ENCODE results near the gene SUGP1.

GRCh38 chr19:19349365-19349764 lies 29.1 kb upstream of the SUGP1 start:
- TF ChIP-seq, protein P1, sequence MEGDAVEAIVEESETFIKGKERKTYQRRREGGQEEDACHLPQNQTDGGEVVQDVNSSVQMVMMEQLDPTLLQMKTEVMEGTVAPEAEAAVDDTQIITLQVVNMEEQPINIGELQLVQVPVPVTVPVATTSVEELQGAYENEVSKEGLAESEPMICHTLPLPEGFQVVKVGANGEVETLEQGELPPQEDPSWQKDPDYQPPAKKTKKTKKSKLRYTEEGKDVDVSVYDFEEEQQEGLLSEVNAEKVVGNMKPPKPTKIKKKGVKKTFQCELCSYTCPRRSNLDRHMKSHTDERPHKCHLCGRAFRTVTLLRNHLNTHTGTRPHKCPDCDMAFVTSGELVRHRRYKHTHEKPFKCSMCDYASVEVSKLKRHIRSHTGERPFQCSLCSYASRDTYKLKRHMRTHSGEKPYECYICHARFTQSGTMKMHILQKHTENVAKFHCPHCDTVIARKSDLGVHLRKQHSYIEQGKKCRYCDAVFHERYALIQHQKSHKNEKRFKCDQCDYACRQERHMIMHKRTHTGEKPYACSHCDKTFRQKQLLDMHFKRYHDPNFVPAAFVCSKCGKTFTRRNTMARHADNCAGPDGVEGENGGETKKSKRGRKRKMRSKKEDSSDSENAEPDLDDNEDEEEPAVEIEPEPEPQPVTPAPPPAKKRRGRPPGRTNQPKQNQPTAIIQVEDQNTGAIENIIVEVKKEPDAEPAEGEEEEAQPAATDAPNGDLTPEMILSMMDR (IDR thresholded peaks at IDR 0.05 in 8 of 11, conservative IDR thresholded peaks at IDR 0.05 in 3 of 11), result no peak
- peak in 1 of 3 donors; percentile 63 for TF ChIP-seq POLR2AphosphoS5 (IDR thresholded peaks at IDR 0.05)
